Measurements from ENCODE around the gene ABHD8.

The ABHD8 gene

GRCh38 chr19:17329366-17330261, 26.4 kb upstream of the ABHD8 start:
- H3K9me3 ChIP-seq (ENCODE audit: control insufficient read depth, insufficient read depth, low read length), result no peaks in the 10 kb centered on the region
- peaks cover 8% of the 10 kb centered on the region; the same call in 1 of the 2 replicates for H3K4me1 ChIP-seq (ENCODE audit: insufficient read depth, low read length)
- peak overlapping the region; percentile 35; the same call in 1 of the 2 replicates for H3K9ac ChIP-seq (ENCODE audit: low read depth, low read length)
- H3K36me3 ChIP-seq (ENCODE audit: insufficient read depth, low read length), result no peaks in the 10 kb centered on the region

- Histone ChIP-seq H3K4me1 (ENCODE audit: insufficient read depth, low read length) (peaks cover 8% of the 10 kb centered on the region; the same call in 1 of the 2 replicates), H3K36me3 (ENCODE audit: insufficient read depth, low read length) (no peaks in the 10 kb centered on the region), H3K9ac (ENCODE audit: low read depth, low read length) (peak overlapping the region; percentile 85), H3K9me3 (ENCODE audit: control insufficient read depth, insufficient read depth, low read length) (no peaks in the 10 kb centered on the region)
Observed at GRCh38 chr19:17328517-17329365, 25.5 kb upstream of the ABHD8 start.

- Histone ChIP-seq H3K9ac (ENCODE audit: low read depth, low read length) (peak overlapping the region; percentile 85), H3K36me3 (ENCODE audit: insufficient read depth, low read length) (no peaks in the 10 kb centered on the region), H3K4me1 (ENCODE audit: insufficient read depth, low read length) (peaks cover 11% of the 10 kb centered on the region; the same call in 1 of the 2 replicates), H3K9me3 (ENCODE audit: control insufficient read depth, insufficient read depth, low read length) (no peaks in the 10 kb centered on the region)
Observed at GRCh38 chr19:17327654-17328516, 24.7 kb upstream of the ABHD8 start.

GRCh38 chr19:17327068-17327653, 23.9 kb upstream of the ABHD8 start:
- H3K36me3 ChIP-seq (ENCODE audit: insufficient read depth, low read length), result no peaks in the 10 kb centered on the region
- no peaks in the 10 kb centered on the region for H3K9me3 ChIP-seq (ENCODE audit: control insufficient read depth, insufficient read depth, low read length)
- peaks cover 18% of the 10 kb centered on the region; the same call in 1 of the 2 replicates for H3K4me1 ChIP-seq (ENCODE audit: insufficient read depth, low read length)
- peak overlapping the region; percentile 54 for H3K9ac ChIP-seq (ENCODE audit: low read depth, low read length)

- Histone ChIP-seq H3K4me1 (ENCODE audit: insufficient read depth, low read length) (peaks cover 19% of the 10 kb centered on the region; the same call in 1 of the 2 replicates), H3K36me3 (ENCODE audit: insufficient read depth, low read length) (no peaks in the 10 kb centered on the region), H3K9me3 (ENCODE audit: control insufficient read depth, insufficient read depth, low read length) (no peaks in the 10 kb centered on the region), H3K9ac (ENCODE audit: low read depth, low read length) (peak overlapping the region; percentile 54; the same call in 1 of the 2 replicates)
Observed at GRCh38 chr19:17326595-17326966, 23.4 kb upstream of the ABHD8 start.

GRCh38 chr19:17325881-17326594, 22.8 kb upstream of the ABHD8 start:
- Histone ChIP-seq H3K9ac (ENCODE audit: low read depth, low read length) (peak overlapping the region; percentile 26), H3K4me1 (ENCODE audit: insufficient read depth, low read length) (peaks cover 19% of the 10 kb centered on the region; the same call in 1 of the 2 replicates), H3K9me3 (ENCODE audit: control insufficient read depth, insufficient read depth, low read length) (no peaks in the 10 kb centered on the region), H3K36me3 (ENCODE audit: insufficient read depth, low read length) (no peaks in the 10 kb centered on the region)

DNA sequence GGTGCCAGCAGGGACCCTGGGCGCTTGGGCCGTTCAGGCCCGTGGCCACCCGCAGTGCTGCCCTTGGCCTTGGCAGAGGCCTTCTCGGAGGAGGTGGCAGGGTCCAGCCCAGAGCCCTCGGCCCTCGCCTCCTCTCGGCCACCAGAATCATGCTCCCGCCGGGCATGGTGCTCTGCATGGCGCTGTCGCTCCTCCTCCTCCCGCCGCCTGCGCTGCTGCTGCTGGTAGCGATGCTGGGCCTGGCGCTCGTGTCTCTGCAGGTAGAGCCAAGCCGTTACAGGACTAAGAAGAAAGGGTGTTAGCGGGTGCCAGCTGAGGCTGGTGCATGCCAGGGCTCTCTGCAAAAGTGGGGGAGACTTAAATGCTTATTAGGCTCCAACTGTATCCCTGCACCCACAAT, 21.9 kb upstream of the ABHD8 start:
- H3K4me1 ChIP-seq (ENCODE audit: insufficient read depth, low read length), result peaks cover 19% of the 10 kb centered on the region; the same call in 1 of the 2 replicates
- H3K9me3 ChIP-seq (ENCODE audit: control insufficient read depth, insufficient read depth, low read length), result no peaks in the 10 kb centered on the region
- no peaks in the 10 kb centered on the region for H3K36me3 ChIP-seq (ENCODE audit: insufficient read depth, low read length)
- no peak overlapping the region for H3K9ac ChIP-seq (ENCODE audit: low read depth, low read length)

GRCh38 chr19:17324357-17325114, 21.3 kb upstream of the ABHD8 start:
- H3K36me3 ChIP-seq (ENCODE audit: insufficient read depth, low read length), result no peaks in the 10 kb centered on the region
- no peak overlapping the region for H3K9ac ChIP-seq (ENCODE audit: low read depth, low read length)
- no peaks in the 10 kb centered on the region for H3K9me3 ChIP-seq (ENCODE audit: control insufficient read depth, insufficient read depth, low read length)
- H3K4me1 ChIP-seq (ENCODE audit: insufficient read depth, low read length), result peaks cover 19% of the 10 kb centered on the region; the same call in 1 of the 2 replicates

- no peaks in the 10 kb centered on the region for H3K9me3 ChIP-seq (ENCODE audit: control insufficient read depth, insufficient read depth, low read length)
- H3K36me3 ChIP-seq (ENCODE audit: insufficient read depth, low read length), result no peaks in the 10 kb centered on the region
- peaks cover 19% of the 10 kb centered on the region; the same call in 1 of the 2 replicates for H3K4me1 ChIP-seq (ENCODE audit: insufficient read depth, low read length)
- H3K9ac ChIP-seq (ENCODE audit: low read depth, low read length), result peak overlapping the region; percentile 26; the same call in 1 of the 2 replicates
Observed at GRCh38 chr19:17323964-17324332, 20.7 kb upstream of the ABHD8 start.

GRCh38 chr19:17323300-17323963, 20.2 kb upstream of the ABHD8 start:
- H3K36me3 ChIP-seq (ENCODE audit: insufficient read depth, low read length), result no peaks in the 10 kb centered on the region
- peak overlapping the region; percentile 26; the same call in 1 of the 2 replicates for H3K9ac ChIP-seq (ENCODE audit: low read depth, low read length)
- H3K9me3 ChIP-seq (ENCODE audit: control insufficient read depth, insufficient read depth, low read length), result no peaks in the 10 kb centered on the region
- H3K4me1 ChIP-seq (ENCODE audit: insufficient read depth, low read length), result peaks cover 19% of the 10 kb centered on the region; the same call in 1 of the 2 replicates

DNA sequence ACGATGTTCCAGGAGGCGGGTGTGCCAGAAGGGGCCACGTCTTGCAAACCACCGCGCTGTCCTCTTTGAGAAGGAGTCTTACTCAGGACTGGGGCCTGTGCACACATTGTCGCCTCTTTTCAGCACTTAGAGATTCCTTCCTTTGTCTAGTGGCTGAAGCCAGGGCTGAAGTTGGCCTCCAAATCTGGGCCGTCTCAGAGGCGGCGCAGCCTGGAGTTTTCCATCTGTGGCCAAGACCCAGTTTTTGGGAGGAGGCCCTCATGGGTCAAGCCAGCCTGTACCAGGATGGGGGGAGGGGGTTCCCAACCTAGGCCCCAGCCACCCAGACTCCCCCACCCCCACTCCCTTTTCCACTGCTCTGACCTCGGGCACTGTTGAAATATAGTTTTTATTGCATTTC, 19.6 kb upstream of the ABHD8 start:
- H3K9ac ChIP-seq (ENCODE audit: low read depth, low read length), result peak overlapping the region; percentile 26; the same call in 1 of the 2 replicates
- H3K36me3 ChIP-seq (ENCODE audit: insufficient read depth, low read length), result no peaks in the 10 kb centered on the region
- no peaks in the 10 kb centered on the region for H3K9me3 ChIP-seq (ENCODE audit: control insufficient read depth, insufficient read depth, low read length)
- H3K4me1 ChIP-seq (ENCODE audit: insufficient read depth, low read length), result peaks cover 19% of the 10 kb centered on the region; the same call in 1 of the 2 replicates
